OCI-LY3 (cell line): ENCODE results near the gene SHC2.

ENCODE experiments used
- EZH2phosphoT487 ChIP-seq: fragments of 200-600 bp; shearing (Covaris generic); IDR thresholded peaks from 2 replicates; pipeline ENCODE4 v1.6.1; 2018; ENCODE audit warnings: antibody characterized with exemption, mixed run types, low read depth
- TF ChIP-seq, protein P1 (sequence below): fragments of 200-600, 300-600 bp; sonication (generic); IDR thresholded peaks from 2 replicates; pipeline ENCODE4 v1.5.1; 2014; ENCODE audit warnings: antibody characterized with exemption, low read length, low read depth

- TF ChIP-seq, protein P1, sequence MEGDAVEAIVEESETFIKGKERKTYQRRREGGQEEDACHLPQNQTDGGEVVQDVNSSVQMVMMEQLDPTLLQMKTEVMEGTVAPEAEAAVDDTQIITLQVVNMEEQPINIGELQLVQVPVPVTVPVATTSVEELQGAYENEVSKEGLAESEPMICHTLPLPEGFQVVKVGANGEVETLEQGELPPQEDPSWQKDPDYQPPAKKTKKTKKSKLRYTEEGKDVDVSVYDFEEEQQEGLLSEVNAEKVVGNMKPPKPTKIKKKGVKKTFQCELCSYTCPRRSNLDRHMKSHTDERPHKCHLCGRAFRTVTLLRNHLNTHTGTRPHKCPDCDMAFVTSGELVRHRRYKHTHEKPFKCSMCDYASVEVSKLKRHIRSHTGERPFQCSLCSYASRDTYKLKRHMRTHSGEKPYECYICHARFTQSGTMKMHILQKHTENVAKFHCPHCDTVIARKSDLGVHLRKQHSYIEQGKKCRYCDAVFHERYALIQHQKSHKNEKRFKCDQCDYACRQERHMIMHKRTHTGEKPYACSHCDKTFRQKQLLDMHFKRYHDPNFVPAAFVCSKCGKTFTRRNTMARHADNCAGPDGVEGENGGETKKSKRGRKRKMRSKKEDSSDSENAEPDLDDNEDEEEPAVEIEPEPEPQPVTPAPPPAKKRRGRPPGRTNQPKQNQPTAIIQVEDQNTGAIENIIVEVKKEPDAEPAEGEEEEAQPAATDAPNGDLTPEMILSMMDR: no peak
- no peak for TF ChIP-seq EZH2phosphoT487
Measured at GRCh38 chr19:406135-406781, 54.6 kb downstream of the SHC2 start.
